Gastrocnemius medialis (tissue), 4 donors: ENCODE measurements around the gene SCNM1.

Source experiments
- POLR2A ChIP-seq, 2 donors: fragments of 450-650 bp; IDR thresholded peaks; one replicate each; pipeline ENCODE4 v1.6.1; 2017; ENCODE audit warnings: antibody characterized with exemption in 2 of 2, mild to moderate bottlenecking in 2 of 2, moderate library complexity in 2 of 2
- TF ChIP-seq, protein P1 (sequence below), 5 experiments: fragments of 450-650 bp in 3 of 5; fragments of 200-600 bp in 2 of 5; sonication (generic) in 2 of 5; IDR thresholded peaks in 4 of 5; conservative IDR thresholded peaks in 1 of 5; 1 replicate in 4 of 5; 2 replicates in 1 of 5; pipeline ENCODE4 v1.5.1; 2016 to 2019; ENCODE audit warnings: antibody characterized with exemption in 5 of 5, mild to moderate bottlenecking in 3 of 5, moderate library complexity in 3 of 5

DNA sequence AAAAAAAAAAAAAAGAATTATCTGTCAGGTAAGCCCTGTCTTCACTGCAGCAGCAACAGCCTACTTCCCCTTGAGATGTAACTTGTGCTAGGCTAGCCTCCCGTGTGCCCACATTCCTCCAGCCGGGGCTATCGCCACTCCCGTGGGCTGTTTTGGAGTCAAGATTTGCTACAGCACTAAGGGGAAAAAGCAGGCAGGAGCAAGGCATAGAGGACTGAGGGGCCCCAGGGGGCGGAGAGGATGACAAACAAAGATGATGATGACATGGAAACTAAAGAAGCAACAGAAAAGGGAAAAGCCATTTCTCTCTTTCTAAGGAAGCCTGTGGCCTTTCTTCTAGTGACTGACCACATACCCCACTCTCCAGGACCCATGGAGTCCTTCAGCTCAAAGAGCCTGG is 7.6 kb upstream of the SCNM1 start:
- TF ChIP-seq, protein P1, sequence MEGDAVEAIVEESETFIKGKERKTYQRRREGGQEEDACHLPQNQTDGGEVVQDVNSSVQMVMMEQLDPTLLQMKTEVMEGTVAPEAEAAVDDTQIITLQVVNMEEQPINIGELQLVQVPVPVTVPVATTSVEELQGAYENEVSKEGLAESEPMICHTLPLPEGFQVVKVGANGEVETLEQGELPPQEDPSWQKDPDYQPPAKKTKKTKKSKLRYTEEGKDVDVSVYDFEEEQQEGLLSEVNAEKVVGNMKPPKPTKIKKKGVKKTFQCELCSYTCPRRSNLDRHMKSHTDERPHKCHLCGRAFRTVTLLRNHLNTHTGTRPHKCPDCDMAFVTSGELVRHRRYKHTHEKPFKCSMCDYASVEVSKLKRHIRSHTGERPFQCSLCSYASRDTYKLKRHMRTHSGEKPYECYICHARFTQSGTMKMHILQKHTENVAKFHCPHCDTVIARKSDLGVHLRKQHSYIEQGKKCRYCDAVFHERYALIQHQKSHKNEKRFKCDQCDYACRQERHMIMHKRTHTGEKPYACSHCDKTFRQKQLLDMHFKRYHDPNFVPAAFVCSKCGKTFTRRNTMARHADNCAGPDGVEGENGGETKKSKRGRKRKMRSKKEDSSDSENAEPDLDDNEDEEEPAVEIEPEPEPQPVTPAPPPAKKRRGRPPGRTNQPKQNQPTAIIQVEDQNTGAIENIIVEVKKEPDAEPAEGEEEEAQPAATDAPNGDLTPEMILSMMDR (IDR thresholded peaks at IDR 0.05 in 4 of 5, conservative IDR thresholded peaks at IDR 0.05 in 1 of 5), result no peak
- TF ChIP-seq POLR2A (IDR thresholded peaks at IDR 0.05), result no peak
